ENCODE results near the gene RBM15.

Gene RBM15

GRCh38 chr1:110348050-110348449, 8.9 kb downstream of the RBM15 start:
- no peak for DNase-seq (ENCODE audit: low read depth in 2 of 2)

DNA sequence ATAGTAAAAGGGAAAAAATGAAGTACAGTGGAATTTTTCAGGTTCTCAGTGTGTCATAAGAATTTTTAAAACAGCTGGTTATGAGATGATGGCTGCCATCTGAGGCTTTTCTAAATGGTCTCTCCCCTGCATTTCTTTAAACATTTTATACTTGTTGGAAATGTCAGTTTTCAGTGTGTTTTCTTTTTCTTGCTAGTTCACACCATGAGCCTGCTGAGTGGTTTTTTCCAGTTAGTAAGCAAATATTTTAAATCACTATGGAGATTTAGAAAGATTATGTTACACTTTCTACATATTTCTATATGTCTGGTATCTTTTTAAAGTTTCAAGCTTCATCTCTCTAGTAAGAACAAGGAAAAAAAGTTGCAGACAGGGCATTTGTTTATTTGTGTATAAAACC, 9.6 kb downstream of the RBM15 start:
- DNase-seq (ENCODE audit: low read depth in 2 of 2), result no peak

GRCh38 chr1:110350360-110350759, 11.2 kb downstream of the RBM15 start:
- DNase-seq (ENCODE audit: low read depth in 2 of 2), result no peak

- DNase-seq (ENCODE audit: low read depth in 2 of 2), result no peak
Measured at GRCh38 chr1:110355321-110355720, 16.1 kb downstream of the RBM15 start.

- no peak for DNase-seq (ENCODE audit: low read depth in 2 of 2)
Measured at GRCh38 chr1:110356379-110356778, 17.2 kb downstream of the RBM15 start.

DNA sequence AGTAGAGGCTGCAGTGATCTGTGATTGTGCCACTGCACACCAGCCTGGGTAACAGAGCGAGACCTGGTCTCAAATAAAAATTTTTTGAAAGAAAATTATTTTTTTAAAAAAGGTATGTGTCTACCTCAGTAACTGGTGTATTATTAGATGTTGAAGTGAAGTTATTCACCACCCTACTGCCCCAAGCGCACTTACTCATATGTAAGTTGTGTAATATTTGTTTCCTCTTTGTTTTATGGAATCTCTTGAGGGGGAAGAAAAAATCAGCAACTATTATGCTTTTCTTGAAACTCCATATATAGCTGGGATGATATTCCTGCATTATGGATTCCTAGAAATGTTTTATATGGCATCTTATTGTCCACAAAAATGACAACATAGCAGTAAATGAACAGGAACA, 21.3 kb downstream of the RBM15 start:
- DNase-seq (ENCODE audit: low read depth in 2 of 2), result no peak

DNA sequence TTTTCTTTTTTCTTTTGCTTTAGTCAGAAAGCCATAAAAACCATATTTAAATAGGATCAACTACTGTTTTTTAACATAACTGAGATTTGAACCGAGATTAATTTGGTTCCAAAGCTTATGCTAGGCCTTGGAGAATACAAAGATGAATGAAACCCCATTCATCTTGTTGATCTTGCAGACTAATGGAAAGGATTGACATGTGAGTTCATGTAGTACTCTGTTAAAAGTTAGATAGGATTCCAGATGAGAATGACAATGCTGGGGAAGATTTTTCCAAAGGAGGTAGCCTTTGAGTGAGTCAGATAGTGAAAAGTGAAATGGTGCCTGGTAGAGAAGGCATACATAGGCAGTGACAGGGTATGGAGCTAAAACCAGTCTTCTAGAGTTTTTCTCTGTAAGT, 22.7 kb downstream of the RBM15 start:
- DNase-seq (ENCODE audit: low read depth in 2 of 2), result no peak

- no peak for DNase-seq (ENCODE audit: low read depth in 2 of 2)
Measured at GRCh38 chr1:110364221-110364620, 25.0 kb downstream of the RBM15 start.

DNA sequence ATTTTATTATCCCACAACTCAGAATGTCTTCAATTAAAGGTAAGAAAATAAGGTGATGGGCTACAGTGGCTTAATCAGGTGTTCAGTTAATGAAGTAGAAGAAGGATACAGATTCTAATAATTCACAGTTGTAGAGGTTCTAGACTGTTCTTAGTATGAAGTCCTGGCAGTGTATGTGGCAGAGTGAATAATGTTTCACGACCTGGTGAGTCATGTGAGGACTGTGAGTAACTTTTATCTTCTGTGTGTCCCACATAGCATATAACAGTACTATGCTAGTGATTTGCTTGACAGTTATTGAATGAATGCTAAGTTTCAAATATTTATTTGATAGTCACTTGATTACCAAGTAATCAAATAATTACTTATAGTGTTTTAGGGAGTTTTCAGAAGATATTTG, 31.6 kb downstream of the RBM15 start:
- DNase-seq (ENCODE audit: low read depth in 2 of 2), result no peak

GRCh38 chr1:110375490-110375889, 36.3 kb downstream of the RBM15 start:
- DNase-seq (ENCODE audit: low read depth in 2 of 2), result no peak

DNA sequence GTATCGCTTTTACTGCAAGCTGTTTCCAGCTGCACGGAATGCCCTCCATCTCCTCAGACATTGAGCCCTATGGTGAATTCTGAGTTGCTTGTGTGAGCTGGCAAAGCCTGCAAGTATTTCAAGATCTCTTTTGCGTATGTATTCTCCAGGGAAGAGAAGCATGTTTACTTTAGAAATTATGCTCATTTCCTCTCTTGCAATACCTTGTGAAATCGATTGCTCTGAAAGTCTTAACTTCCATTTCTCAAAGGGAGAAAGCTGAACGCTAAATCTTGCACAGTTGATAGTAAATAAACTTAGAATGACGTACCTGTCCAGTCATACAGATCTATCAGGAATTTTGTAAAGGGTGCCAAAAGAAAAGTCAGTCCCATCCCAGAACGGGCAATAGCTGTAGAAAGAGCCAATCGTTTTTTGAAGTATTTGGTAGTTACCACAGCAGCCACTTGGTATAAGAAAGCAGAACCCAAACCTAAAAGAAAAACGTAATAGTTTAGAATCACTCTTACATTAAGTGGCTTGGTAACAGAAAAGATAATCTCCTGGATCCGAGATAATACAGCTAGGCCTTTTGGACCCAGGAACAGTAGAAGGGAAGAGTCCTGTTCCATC, 41.6 kb downstream of the RBM15 start:
- DNase-seq (ENCODE audit: low read depth in 2 of 2), result peak in 1 of 2 experiments; percentile 32

- DNase-seq (ENCODE audit: low read depth in 2 of 2), result no peak
Measured at GRCh38 chr1:110383251-110383990, 44.2 kb downstream of the RBM15 start.

DNA sequence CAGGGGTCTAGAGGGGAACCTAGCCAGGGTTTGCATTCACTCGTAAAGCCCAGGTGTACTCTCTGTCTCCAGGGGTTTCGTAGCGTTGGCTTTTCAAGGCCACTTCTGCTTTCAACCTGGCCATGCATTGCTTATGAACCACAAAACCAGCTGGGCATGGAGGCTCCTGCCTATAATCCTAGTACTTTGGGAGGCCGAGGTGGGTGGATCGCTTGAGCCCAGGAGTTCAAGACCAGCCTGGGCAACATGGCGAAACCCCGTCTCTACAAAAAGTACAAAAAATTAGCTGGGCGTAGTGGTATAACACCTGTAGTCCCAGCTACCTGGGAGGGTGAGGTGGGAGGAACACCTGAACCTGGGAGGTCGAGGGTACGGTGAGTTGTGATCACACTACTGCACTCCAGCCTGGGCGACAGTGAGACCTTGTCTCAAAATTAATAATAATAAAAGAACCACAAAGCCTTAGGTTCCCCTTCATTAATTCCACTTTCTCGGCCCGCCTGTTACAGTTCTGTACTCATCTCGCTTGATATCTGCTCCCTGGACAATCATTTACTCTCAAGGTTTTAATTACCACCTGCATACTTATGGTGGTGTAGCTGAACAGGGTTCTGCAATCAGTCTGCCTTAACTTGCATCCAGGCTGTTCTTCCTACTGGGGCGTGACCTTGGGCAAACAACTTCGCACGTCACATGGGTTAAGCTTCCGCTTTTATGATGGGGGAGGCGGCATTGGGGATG, 45.6 kb downstream of the RBM15 start:
- DNase-seq (ENCODE audit: low read depth in 2 of 2), result no peak

GRCh38 chr1:110385369-110385768, 46.2 kb downstream of the RBM15 start:
- DNase-seq (ENCODE audit: low read depth in 2 of 2), result no peak

GRCh38 chr1:110387048-110387754, 48.0 kb downstream of the RBM15 start:
- no peak for DNase-seq (ENCODE audit: low read depth in 2 of 2)

DNA sequence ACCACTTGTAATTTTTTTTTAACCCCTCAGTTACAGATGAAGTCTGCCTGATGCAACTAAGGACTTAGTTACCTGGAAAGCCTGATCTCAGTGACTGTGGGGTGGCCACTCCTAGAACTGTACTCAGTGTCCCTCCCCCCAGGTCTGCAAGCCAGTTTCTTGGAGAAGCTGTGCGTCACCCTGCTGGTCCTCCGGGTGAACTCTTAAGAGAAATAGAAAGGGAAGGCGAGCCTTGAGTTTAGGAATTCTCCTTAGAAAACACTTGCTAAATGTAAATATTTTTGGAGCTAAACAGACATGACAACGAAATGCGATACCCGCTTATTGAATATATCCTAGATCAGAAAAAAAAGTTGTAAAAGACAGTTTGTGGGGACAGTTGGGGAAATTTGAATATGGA, 50.9 kb downstream of the RBM15 start:
- DNase-seq (ENCODE audit: low read depth in 2 of 2), result no peak

GRCh38 chr1:110390692-110391245, 51.6 kb downstream of the RBM15 start, which contains the start of gene SLC16A4:
Gene SLC16A4, minus strand, starts transcription at chr1:110391026. Its CDS starts 1,703 bp downstream, at chr1:110389323.
- DNase-seq (ENCODE audit: low read depth in 2 of 2), result peak in 1 of 2 experiments; percentile 32

GRCh38 chr1:110393286-110393685, 54.1 kb downstream of the RBM15 start:
- no peak for DNase-seq (ENCODE audit: low read depth in 2 of 2)

DNA sequence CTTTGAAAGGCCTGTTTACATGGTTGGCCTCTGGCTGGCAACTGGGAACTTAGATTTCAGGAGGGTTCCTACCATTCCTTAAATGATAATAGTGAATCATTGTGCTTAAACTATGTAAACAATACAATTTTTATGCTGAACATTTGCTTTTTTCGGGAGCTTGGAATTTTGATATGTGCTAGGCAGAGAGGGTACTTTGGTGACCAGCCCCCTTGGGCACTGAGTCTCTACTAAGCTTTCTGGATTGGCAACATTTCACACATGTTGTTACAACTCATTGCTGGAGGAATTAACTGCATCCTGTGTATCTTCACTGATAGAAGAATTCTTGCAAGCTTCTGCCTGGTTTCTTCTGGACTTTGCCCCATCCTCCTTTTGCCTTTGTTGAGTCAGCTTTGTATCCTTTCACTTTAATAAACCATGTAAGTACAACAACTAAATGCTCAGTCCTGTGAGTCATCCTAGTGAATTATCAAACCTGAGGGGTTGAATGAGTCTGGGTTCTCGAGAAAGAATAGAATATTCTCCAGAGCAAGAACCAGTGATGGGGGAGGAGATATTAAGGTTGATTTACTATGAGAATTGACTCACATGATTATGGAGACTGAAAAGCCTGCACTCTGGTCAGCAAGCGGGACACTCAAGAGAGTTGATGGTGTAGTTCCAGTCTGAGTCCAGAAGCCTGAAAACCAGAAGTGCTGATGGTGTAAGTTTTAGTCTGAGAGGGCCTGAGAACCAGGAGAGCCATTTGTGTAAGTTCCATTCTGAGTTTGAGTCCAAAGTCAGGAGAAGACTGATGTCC, 54.7 kb downstream of the RBM15 start:
- peak in 1 of 2 experiments; percentile 34 for DNase-seq (ENCODE audit: low read depth in 2 of 2)

GRCh38 chr1:110394493-110394820, 55.3 kb downstream of the RBM15 start:
- no peak for DNase-seq (ENCODE audit: low read depth in 2 of 2)
